ENCODE measurements around the gene NOC2L. TPM values are rescaled to one million over a fixed set of nuclear protein-coding genes. Genes with fewer than 3 reads are reported as not detected.
A peak's percentile ranks its signal among the peaks of the same experiment; 100 is the strongest.

The NOC2L gene
- total and polyA plus RNA-seq, 5 donors, result 43.6 to 48.6 (median 45.4) TPM

DNA sequence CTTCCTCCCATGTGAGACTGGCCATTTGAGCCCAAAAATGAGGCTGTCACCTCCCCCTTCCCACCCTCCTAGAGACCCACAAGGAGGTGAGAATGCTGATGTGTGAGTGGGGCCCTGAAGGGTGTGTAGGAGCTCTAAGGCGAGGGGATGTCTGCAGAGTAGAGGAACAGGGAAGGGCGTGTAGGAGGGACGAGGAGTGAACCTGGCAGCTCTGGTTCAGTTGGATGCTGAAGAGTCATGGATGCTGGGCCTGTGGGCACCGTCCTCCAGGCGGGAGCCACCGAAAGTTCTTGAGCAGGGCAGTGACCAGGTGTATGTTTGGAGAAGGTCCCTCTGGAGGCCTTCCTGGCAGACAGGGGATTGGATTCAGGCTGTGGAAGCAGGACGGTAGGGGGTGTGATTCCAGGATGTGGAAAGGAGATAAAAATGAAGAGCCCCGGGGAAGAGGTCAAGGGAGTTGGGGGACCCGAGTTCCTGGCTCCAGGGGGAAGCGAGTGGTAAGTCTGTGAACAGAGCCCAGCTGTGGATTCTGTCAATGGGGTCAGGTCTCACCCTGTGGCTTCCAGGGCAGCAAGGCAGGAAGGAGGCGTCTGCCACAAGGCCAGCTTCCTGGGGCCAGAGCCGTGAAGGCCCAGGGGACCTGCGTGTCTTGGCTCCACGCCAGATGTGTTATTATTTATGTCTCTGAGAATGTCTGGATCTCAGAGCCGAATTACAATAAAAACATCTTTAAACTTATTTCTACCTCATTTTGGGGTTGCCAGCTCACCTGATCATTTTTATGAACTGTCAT lies 27.5 kb downstream of the NOC2L start:
- Histone ChIP-seq H3K9me3 (ENCODE audit: control insufficient read depth, low read length) (no peaks in the 10 kb centered on the region), H3K4me1 (ENCODE audit: control insufficient read depth, insufficient read depth, low read length) (no peaks in the 10 kb centered on the region), H3K4me3 (ENCODE audit: low read length) (no peak overlapping the region), H3K27ac (ENCODE audit: low read length) (no peak overlapping the region), H3K27me3 (ENCODE audit: control insufficient read depth, insufficient read depth) (no peaks in the 10 kb centered on the region)
- ATAC-seq, result no peak
- DNase-seq, result no peak
- 48% methylated on average over 15 of the region's 15 CpGs for WGBS
- intact Hi-C loops (cut with DNase I), result no loop called here

GRCh38 chr1:930633-931138 lies 28.4 kb downstream of the NOC2L start:
- no peaks in the 10 kb centered on the region for H3K27me3 ChIP-seq (ENCODE audit: control insufficient read depth, insufficient read depth)
- intact Hi-C loops (cut with DNase I), result no loop called here
- WGBS, result 73% methylated on average over 18 of the region's 18 CpGs
- no peak for ATAC-seq
- no peaks in the 10 kb centered on the region for H3K4me1 ChIP-seq (ENCODE audit: control insufficient read depth, insufficient read depth, low read length)
- no peak overlapping the region for H3K4me3 ChIP-seq (ENCODE audit: low read length)
- no peak overlapping the region for H3K27ac ChIP-seq (ENCODE audit: low read length)
- no peak for DNase-seq
- H3K9me3 ChIP-seq (ENCODE audit: control insufficient read depth, low read length), result no peaks in the 10 kb centered on the region

- H3K4me3 ChIP-seq (ENCODE audit: low read length), result no peak overlapping the region
- no peaks in the 10 kb centered on the region for H3K9me3 ChIP-seq (ENCODE audit: control insufficient read depth, low read length)
- 86% methylated on average over 40 of the region's 40 CpGs for WGBS
- no peaks in the 10 kb centered on the region for H3K4me1 ChIP-seq (ENCODE audit: control insufficient read depth, insufficient read depth, low read length)
- no peak for ATAC-seq
- no peak for DNase-seq
- no peak overlapping the region for H3K27ac ChIP-seq (ENCODE audit: low read length)
- intact Hi-C loops (cut with DNase I), result no loop called here
- H3K27me3 ChIP-seq (ENCODE audit: control insufficient read depth, insufficient read depth), result no peaks in the 10 kb centered on the region
Measured at GRCh38 chr1:929712-930632, 29.1 kb downstream of the NOC2L start.

DNA sequence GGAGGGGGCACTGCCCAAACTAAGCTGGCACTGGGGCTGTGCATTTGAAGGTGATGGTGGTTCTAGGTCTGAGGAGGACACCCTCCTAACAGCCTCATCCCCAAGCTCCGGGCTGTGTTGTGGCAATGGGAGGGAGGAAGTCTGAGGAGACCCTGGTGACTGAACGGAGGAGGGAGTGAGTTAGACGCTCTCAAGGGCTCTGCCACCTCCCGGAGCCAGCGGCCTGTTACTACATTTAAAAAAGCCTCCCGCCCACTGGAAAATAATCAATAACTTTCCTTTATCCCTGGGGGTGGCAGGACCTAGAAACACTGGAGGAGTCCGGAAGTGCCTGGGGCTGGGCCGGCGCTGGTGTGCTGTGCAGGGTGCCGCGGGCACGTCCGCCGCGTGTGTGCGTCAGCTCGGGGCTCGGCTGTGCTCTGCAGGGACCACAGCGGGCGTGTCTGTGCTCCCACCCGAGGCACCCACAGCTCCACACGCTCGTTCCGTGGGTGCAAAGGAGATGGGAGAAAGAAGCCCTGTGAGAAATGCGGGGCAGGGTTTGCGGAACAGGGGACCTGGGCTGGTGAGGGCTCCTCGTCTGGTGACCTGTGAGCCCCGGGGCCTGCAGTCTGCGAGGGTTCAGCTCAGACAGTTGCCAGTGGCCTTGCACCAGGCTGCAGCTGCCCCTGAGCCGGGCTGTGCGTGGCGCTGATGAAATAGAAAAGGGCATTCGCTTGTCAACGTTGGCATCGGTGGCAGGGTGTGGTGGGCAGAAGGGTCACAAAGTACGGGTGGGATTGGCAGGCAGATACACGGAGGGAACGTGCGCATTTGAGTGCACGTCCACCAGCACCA lies 30.0 kb downstream of the NOC2L start:
- ATAC-seq, result no peak
- Histone ChIP-seq H3K27ac (ENCODE audit: low read length) (no peak overlapping the region), H3K4me1 (ENCODE audit: control insufficient read depth, insufficient read depth, low read length) (no peaks in the 10 kb centered on the region), H3K9me3 (ENCODE audit: control insufficient read depth, low read length) (no peaks in the 10 kb centered on the region), H3K27me3 (ENCODE audit: control insufficient read depth, insufficient read depth) (no peaks in the 10 kb centered on the region), H3K4me3 (ENCODE audit: low read length) (no peak overlapping the region)
- intact Hi-C loops (cut with DNase I), result no loop called here
- WGBS, result 79% methylated on average over 40 of the region's 40 CpGs
- DNase-seq, result no peak

GRCh38 chr1:927748-928147 lies 31.3 kb downstream of the NOC2L start:
- no peaks in the 10 kb centered on the region for H3K27me3 ChIP-seq (ENCODE audit: control insufficient read depth, insufficient read depth)
- DNase-seq, result peak in 1 of 3 donors; percentile 75
- WGBS, result 59% methylated on average over 10 of the region's 10 CpGs
- H3K4me1 ChIP-seq (ENCODE audit: control insufficient read depth, insufficient read depth, low read length), result no peaks in the 10 kb centered on the region
- H3K9me3 ChIP-seq (ENCODE audit: control insufficient read depth, low read length), result no peaks in the 10 kb centered on the region
- ATAC-seq, result no peak
- no peak overlapping the region for H3K4me3 ChIP-seq (ENCODE audit: low read length)
- no peak overlapping the region for H3K27ac ChIP-seq (ENCODE audit: low read length)
- intact Hi-C loops (cut with DNase I), result no loop called here

- Histone ChIP-seq H3K4me3 (ENCODE audit: low read length) (no peak overlapping the region), H3K9me3 (ENCODE audit: control insufficient read depth, low read length) (no peaks in the 10 kb centered on the region), H3K4me1 (ENCODE audit: control insufficient read depth, insufficient read depth, low read length) (no peaks in the 10 kb centered on the region), H3K27ac (ENCODE audit: low read length) (no peak overlapping the region), H3K27me3 (ENCODE audit: control insufficient read depth, insufficient read depth) (no peaks in the 10 kb centered on the region)
- WGBS, result 56% methylated on average over 9 of the region's 9 CpGs
- DNase-seq (no peak), ATAC-seq (no peak)
- intact Hi-C loops (cut with DNase I), result no loop called here
Measured at GRCh38 chr1:927234-927633, 31.8 kb downstream of the NOC2L start.

DNA sequence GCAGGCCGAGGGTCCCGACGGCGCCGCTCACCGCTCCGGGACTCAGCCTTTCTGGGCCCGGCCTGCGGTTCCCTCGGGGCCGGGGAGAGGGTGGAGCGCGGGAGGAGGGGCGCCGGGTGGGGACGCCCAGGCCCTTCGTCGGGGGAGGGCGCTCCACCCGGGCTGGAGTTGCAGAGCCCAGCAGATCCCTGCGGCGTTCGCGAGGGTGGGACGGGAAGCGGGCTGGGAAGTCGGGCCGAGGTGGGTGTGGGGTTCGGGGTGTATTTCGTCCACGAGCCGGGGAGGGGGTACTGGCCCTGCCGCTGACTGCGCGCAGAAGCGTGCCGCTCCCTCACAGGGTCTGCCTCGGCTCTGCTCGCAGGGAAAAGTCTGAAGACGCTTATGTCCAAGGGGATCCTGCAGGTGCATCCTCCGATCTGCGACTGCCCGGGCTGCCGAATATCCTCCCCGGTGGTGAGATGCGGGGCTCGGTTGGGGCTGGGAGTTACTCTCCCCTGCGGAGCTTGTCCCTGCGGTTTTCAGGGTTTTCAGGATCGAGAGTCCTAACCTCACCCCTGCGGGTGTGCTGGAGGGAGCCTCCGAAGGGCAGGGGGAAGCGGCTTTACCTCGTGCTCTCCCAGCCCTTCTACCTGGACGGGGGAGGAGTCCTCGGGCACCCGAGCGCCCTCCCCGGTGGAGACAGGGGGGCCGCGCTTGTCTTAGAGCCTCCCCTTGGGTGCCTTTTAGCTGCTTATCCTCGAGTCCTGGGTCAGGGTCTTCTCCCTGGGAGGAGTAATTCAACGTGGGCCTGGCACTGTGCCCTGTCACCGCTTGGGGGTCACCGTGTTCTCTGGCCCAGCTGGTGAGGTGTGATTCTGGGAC lies 33.3 kb downstream of the NOC2L start:
- Histone ChIP-seq H3K27ac (ENCODE audit: low read length) (no peak overlapping the region), H3K4me1 (ENCODE audit: control insufficient read depth, insufficient read depth, low read length) (peaks cover 2% of the 10 kb centered on the region), H3K9me3 (ENCODE audit: control insufficient read depth, low read length) (no peaks in the 10 kb centered on the region), H3K27me3 (ENCODE audit: control insufficient read depth, insufficient read depth) (no peaks in the 10 kb centered on the region), H3K4me3 (ENCODE audit: low read length) (peak overlapping the region; percentile 67)
- WGBS, result 9% methylated on average over 64 of the region's 65 CpGs
- peak; percentile 76 to 93 (median 92) for DNase-seq
- intact Hi-C loops (cut with DNase I), result no loop called here
- peak; percentile 51 to 65 for ATAC-seq

- no peaks in the 10 kb centered on the region for H3K27me3 ChIP-seq (ENCODE audit: control insufficient read depth, insufficient read depth)
- ATAC-seq, result no peak
- no peak overlapping the region for H3K27ac ChIP-seq (ENCODE audit: low read length)
- no peaks in the 10 kb centered on the region for H3K9me3 ChIP-seq (ENCODE audit: control insufficient read depth, low read length)
- H3K4me3 ChIP-seq (ENCODE audit: low read length), result peak overlapping the region; percentile 67
- H3K4me1 ChIP-seq (ENCODE audit: control insufficient read depth, insufficient read depth, low read length), result peaks cover 2% of the 10 kb centered on the region
- under 1% methylated on average over 118 of the region's 120 CpGs for WGBS
- peak; percentile 65 to 87 (median 87) for DNase-seq
- intact Hi-C loops (cut with DNase I), result no loop called here
Measured at GRCh38 chr1:924656-925560, 34.1 kb downstream of the NOC2L start.

DNA sequence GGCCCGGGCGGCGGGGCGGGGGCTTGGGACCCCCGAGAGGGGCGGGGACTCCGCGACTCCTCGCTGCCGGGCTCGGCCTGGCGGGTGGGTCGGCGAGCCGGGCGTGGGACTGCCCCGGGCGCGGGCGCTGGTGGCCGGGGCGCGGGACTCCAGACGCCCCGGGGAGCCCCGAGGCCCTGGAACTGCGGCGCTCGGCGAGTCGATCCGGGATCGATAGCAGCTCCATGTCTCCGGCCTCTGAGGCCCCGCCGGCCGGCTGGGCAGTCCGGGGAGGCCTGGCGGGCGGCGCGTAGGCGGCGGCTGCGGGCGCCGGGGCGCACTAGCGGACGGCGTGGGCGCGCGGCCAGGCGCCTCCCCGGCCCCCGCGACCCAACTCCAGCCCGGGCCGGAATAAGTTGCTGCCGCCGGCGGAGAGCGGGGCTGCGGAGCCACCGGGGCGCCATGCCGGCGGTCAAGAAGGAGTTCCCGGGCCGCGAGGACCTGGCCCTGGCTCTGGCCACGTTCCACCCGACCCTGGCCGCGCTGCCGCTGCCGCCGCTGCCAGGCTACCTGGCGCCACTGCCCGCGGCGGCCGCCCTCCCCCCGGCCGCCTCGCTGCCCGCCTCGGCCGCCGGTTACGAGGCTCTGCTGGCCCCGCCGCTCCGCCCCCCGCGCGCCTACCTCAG lies 34.9 kb downstream of the NOC2L start:
- H3K4me3 ChIP-seq (ENCODE audit: low read length), result peak overlapping the region; percentile 67
- no peaks in the 10 kb centered on the region for H3K27me3 ChIP-seq (ENCODE audit: control insufficient read depth, insufficient read depth)
- ATAC-seq (no peak), DNase-seq (peak in 1 of 3 donors; percentile 61)
- H3K4me1 ChIP-seq (ENCODE audit: control insufficient read depth, insufficient read depth, low read length), result peaks cover 2% of the 10 kb centered on the region
- no peak overlapping the region for H3K27ac ChIP-seq (ENCODE audit: low read length)
- H3K9me3 ChIP-seq (ENCODE audit: control insufficient read depth, low read length), result no peaks in the 10 kb centered on the region
- WGBS, result under 1% methylated on average over 98 of the region's 98 CpGs
- intact Hi-C loops (cut with DNase I), result no loop called here

Data from right cardiac atrium (tissue), 5 donors.